ENCODE results near the gene CSMD2.

CSMD2 gene

DNA sequence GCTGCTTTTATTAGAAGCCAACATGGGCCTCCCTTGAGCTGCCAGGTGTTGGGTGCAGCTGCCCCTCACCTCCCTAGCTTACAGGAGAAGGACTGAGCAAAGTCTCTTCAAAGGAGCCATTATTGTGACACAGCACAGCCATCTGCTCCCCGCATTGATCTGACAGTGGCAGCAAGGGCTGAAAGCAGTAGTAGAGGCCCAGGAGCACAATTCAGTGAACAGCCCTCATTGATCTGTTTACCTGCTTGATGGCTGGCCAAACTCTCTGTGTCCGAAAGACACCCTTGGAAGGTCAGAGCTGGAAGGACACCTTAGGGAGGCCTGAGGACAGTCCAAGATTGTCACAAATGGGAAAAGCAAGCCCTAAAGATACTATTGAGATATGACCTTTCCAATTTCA, 286.6 kb downstream of the CSMD2 start:
- peaks cover 0 to 5% of the 10 kb centered on the region in 2 donors for H3K27me3 ChIP-seq (ENCODE audit: control insufficient read depth in 1 of 2, insufficient read depth in 2 of 2, low read length in 2 of 2)

DNA sequence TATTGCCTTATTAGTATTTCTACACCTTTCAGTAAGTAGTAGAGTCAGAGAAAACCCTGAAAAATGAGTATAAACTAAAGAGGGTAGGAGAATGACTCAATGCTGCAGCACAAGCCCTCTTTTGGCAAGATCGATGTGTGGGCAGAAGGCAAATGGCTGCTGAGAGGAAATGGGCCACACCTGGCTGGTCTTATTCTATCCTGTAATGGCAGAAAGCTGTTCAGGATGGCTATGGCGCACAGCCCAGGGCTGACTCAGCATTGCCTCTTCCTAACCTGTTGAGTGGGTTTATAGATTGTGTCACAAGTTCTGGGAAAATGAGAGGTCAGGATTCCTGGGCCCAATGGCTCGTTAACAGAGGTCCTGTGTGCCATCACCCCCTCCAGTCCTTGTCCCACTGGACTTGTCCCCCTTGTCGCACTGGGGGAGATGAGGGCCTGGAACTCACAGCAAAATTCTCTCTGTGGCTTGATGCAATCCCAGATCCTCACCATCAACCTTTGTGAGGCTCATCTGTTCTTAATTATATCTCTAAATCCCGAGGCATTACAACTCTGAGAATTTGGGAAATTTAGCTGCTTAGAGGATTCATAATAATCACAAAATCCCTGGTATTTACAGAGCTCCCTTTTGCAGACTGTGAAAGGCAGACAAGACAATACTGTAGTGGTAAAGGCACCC, 287.9 kb downstream of the CSMD2 start:
- H3K9ac ChIP-seq (ENCODE audit: low read length in 2 of 2): no peak overlapping the region
- no peak overlapping the region for H3K27ac ChIP-seq (ENCODE audit: low read length)
- no peaks in the 10 kb centered on the region for H3K9me3 ChIP-seq (ENCODE audit: control insufficient read depth in 2 of 2, low read length in 2 of 2)
- H3K4me3 ChIP-seq (ENCODE audit: low read length in 2 of 2): no peak overlapping the region
- H3K36me3 ChIP-seq (ENCODE audit: control insufficient read depth in 2 of 2, insufficient read depth in 2 of 2, low read length in 2 of 2): no peaks in the 10 kb centered on the region
- H3K4me1 ChIP-seq (ENCODE audit: control insufficient read depth, insufficient read depth, low read length): no peaks in the 10 kb centered on the region
- peaks cover 0 to 5% of the 10 kb centered on the region in 2 donors for H3K27me3 ChIP-seq (ENCODE audit: control insufficient read depth in 1 of 2, insufficient read depth in 2 of 2, low read length in 2 of 2)

More for the DNA sequence above, 286.6 kb downstream of the CSMD2 start:
- H3K9me3 ChIP-seq (ENCODE audit: control insufficient read depth in 2 of 2, low read length in 2 of 2): no peaks in the 10 kb centered on the region
- no peaks in the 10 kb centered on the region for H3K36me3 ChIP-seq (ENCODE audit: control insufficient read depth in 2 of 2, insufficient read depth in 2 of 2, low read length in 2 of 2)
- H3K9ac ChIP-seq (ENCODE audit: low read length in 2 of 2): no peak overlapping the region
- H3K27ac ChIP-seq (ENCODE audit: low read length): no peak overlapping the region
- H3K4me3 ChIP-seq (ENCODE audit: low read length in 2 of 2): no peak overlapping the region
- no peaks in the 10 kb centered on the region for H3K4me1 ChIP-seq (ENCODE audit: control insufficient read depth, insufficient read depth, low read length)

GRCh38 chr1:33875862-33876261, 289.2 kb downstream of the CSMD2 start:
- Histone ChIP-seq H3K27me3 (ENCODE audit: control insufficient read depth in 1 of 2, insufficient read depth in 2 of 2, low read length in 2 of 2) (peaks cover 0 to 5% of the 10 kb centered on the region in 2 donors), H3K9me3 (ENCODE audit: control insufficient read depth in 2 of 2, low read length in 2 of 2) (no peaks in the 10 kb centered on the region), H3K4me1 (ENCODE audit: control insufficient read depth, insufficient read depth, low read length) (no peaks in the 10 kb centered on the region), H3K4me3 (ENCODE audit: low read length in 2 of 2) (no peak overlapping the region), H3K9ac (ENCODE audit: low read length in 2 of 2) (no peak overlapping the region), H3K27ac (ENCODE audit: low read length) (no peak overlapping the region), H3K36me3 (ENCODE audit: control insufficient read depth in 2 of 2, insufficient read depth in 2 of 2, low read length in 2 of 2) (no peaks in the 10 kb centered on the region)

DNA sequence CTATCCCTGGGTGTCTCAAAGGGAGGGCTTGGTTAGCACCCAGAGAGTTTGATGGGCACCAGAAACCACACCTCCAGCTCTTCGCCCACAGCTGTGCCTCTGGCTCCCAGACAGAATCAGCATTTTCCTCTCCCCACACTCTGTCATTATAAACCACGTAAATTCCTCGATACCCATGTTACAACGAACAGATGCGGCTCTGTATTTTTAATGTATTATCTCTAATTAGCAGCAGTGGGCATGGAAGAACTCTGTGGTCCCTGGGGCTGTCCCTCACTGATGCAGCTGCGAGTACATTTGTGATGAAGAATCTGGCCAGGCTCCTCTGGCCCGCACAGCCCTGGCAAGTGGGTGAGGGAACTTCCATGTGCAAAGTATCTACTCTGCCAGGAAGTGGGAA, 290.4 kb downstream of the CSMD2 start:
- Histone ChIP-seq H3K36me3 (ENCODE audit: control insufficient read depth in 2 of 2, insufficient read depth in 2 of 2, low read length in 2 of 2) (no peaks in the 10 kb centered on the region), H3K4me1 (ENCODE audit: control insufficient read depth, insufficient read depth, low read length) (no peaks in the 10 kb centered on the region), H3K9me3 (ENCODE audit: control insufficient read depth in 2 of 2, low read length in 2 of 2) (no peaks in the 10 kb centered on the region), H3K27ac (ENCODE audit: low read length) (no peak overlapping the region), H3K27me3 (ENCODE audit: control insufficient read depth in 1 of 2, insufficient read depth in 2 of 2, low read length in 2 of 2) (peaks cover 0 to 6% of the 10 kb centered on the region in 2 donors), H3K9ac (ENCODE audit: low read length in 2 of 2) (no peak overlapping the region), H3K4me3 (ENCODE audit: low read length in 2 of 2) (no peak overlapping the region)

DNA sequence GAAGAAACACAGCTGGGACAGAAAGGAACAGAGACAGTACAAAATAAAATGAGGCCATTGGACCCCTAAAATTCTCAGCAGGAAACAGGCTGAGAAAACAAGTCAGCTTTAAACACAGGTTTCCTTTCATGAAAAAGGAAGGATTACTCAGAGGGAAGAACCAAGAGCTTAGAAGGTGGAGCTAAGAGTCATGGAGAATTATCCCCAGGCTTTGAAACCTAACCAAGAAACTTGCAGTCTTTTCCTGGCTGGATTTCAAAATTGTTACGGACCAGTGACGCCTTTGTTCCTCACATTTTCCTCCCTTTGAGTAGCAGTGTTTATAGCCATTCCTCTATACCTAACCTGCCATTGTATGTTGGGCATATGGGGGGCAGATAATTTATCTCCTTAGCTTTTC, 292.3 kb downstream of the CSMD2 start:
- Histone ChIP-seq H3K27ac (ENCODE audit: low read length) (no peak overlapping the region), H3K36me3 (ENCODE audit: control insufficient read depth in 2 of 2, insufficient read depth in 2 of 2, low read length in 2 of 2) (no peaks in the 10 kb centered on the region), H3K9me3 (ENCODE audit: control insufficient read depth in 2 of 2, low read length in 2 of 2) (no peaks in the 10 kb centered on the region), H3K9ac (ENCODE audit: low read length in 2 of 2) (no peak overlapping the region), H3K27me3 (ENCODE audit: control insufficient read depth in 1 of 2, insufficient read depth in 2 of 2, low read length in 2 of 2) (peaks cover 0 to 2% of the 10 kb centered on the region in 2 donors), H3K4me3 (ENCODE audit: low read length in 2 of 2) (no peak overlapping the region), H3K4me1 (ENCODE audit: control insufficient read depth, insufficient read depth, low read length) (no peaks in the 10 kb centered on the region)

DNA sequence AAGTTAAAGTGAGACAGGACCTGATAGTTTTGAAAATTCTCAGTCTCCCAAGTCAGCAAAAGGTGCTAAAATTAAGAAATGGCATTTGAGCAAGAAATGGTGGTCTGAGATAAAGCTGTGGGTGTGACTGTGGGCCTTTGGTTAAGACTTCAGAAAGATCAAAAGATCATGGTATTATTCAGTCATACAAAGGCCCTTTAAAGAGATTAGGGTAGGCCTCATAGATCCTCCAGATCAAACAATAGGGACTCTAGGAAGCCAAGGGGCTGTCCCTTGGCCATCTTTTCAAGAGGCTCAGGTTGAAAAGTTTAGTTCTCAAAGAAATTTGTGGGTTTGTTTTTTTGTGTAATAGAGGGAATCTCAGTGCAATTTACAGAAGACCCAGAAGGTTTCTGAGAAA, 292.8 kb downstream of the CSMD2 start:
- H3K27me3 ChIP-seq (ENCODE audit: control insufficient read depth in 1 of 2, insufficient read depth in 2 of 2, low read length in 2 of 2): peaks cover 0 to 2% of the 10 kb centered on the region in 2 donors
- H3K36me3 ChIP-seq (ENCODE audit: control insufficient read depth in 2 of 2, insufficient read depth in 2 of 2, low read length in 2 of 2): no peaks in the 10 kb centered on the region
- H3K27ac ChIP-seq (ENCODE audit: low read length): no peak overlapping the region

GRCh38 chr1:33867684-33868083, 297.3 kb downstream of the CSMD2 start:
- H3K9me3 ChIP-seq (ENCODE audit: control insufficient read depth in 2 of 2, low read length in 2 of 2): peaks cover 6% of the 10 kb centered on the region in 2 donors
- H3K4me1 ChIP-seq (ENCODE audit: control insufficient read depth, insufficient read depth, low read length): no peaks in the 10 kb centered on the region
- peaks cover 0 to 5% of the 10 kb centered on the region in 2 donors for H3K27me3 ChIP-seq (ENCODE audit: control insufficient read depth in 1 of 2, insufficient read depth in 2 of 2, low read length in 2 of 2)
- H3K4me3 ChIP-seq (ENCODE audit: low read length in 2 of 2): no peak overlapping the region
- no peak overlapping the region for H3K9ac ChIP-seq (ENCODE audit: low read length in 2 of 2)
- H3K36me3 ChIP-seq (ENCODE audit: control insufficient read depth in 2 of 2, insufficient read depth in 2 of 2, low read length in 2 of 2): no peaks in the 10 kb centered on the region
- H3K27ac ChIP-seq (ENCODE audit: low read length): no peak overlapping the region

More for the DNA sequence above, 292.8 kb downstream of the CSMD2 start:
- Histone ChIP-seq H3K9ac (ENCODE audit: low read length in 2 of 2) (no peak overlapping the region), H3K4me3 (ENCODE audit: low read length in 2 of 2) (no peak overlapping the region), H3K4me1 (ENCODE audit: control insufficient read depth, insufficient read depth, low read length) (no peaks in the 10 kb centered on the region), H3K9me3 (ENCODE audit: control insufficient read depth in 2 of 2, low read length in 2 of 2) (peaks cover 0 to under 1% of the 10 kb centered on the region in 2 donors)

GRCh38 chr1:33866281-33866680, 298.7 kb downstream of the CSMD2 start:
- Histone ChIP-seq H3K4me3 (ENCODE audit: low read length in 2 of 2) (no peak overlapping the region), H3K27ac (ENCODE audit: low read length) (no peak overlapping the region), H3K4me1 (ENCODE audit: control insufficient read depth, insufficient read depth, low read length) (no peaks in the 10 kb centered on the region), H3K9me3 (ENCODE audit: control insufficient read depth in 2 of 2, low read length in 2 of 2) (peaks cover 6% of the 10 kb centered on the region in 2 donors), H3K9ac (ENCODE audit: low read length in 2 of 2) (no peak overlapping the region), H3K36me3 (ENCODE audit: control insufficient read depth in 2 of 2, insufficient read depth in 2 of 2, low read length in 2 of 2) (no peaks in the 10 kb centered on the region), H3K27me3 (ENCODE audit: control insufficient read depth in 1 of 2, insufficient read depth in 2 of 2, low read length in 2 of 2) (peaks cover 0 to 7% of the 10 kb centered on the region in 2 donors)

GRCh38 chr1:33864460-33865389, 300.3 kb downstream of the CSMD2 start:
- no peaks in the 10 kb centered on the region for H3K36me3 ChIP-seq (ENCODE audit: control insufficient read depth in 2 of 2, insufficient read depth in 2 of 2, low read length in 2 of 2)
- no peak overlapping the region for H3K4me3 ChIP-seq (ENCODE audit: low read length in 2 of 2)
- H3K27me3 ChIP-seq (ENCODE audit: control insufficient read depth in 1 of 2, insufficient read depth in 2 of 2, low read length in 2 of 2): peaks cover 0 to 6% of the 10 kb centered on the region in 2 donors
- H3K9ac ChIP-seq (ENCODE audit: low read length in 2 of 2): no peak overlapping the region
- no peak overlapping the region for H3K27ac ChIP-seq (ENCODE audit: low read length)
- no peaks in the 10 kb centered on the region for H3K4me1 ChIP-seq (ENCODE audit: control insufficient read depth, insufficient read depth, low read length)
- H3K9me3 ChIP-seq (ENCODE audit: control insufficient read depth in 2 of 2, low read length in 2 of 2): peaks cover 6% of the 10 kb centered on the region in 2 donors

- H3K4me3 ChIP-seq (ENCODE audit: low read length in 2 of 2): no peak within 1 kb of the TSS
- peaks cover 0 to 6% of the 10 kb centered on the region in 2 donors for H3K27me3 ChIP-seq (ENCODE audit: control insufficient read depth in 1 of 2, insufficient read depth in 2 of 2, low read length in 2 of 2)
- H3K9me3 ChIP-seq (ENCODE audit: control insufficient read depth in 2 of 2, low read length in 2 of 2): peaks cover 6% of the 10 kb centered on the region in 2 donors
- no peaks in the 10 kb centered on the region for H3K4me1 ChIP-seq (ENCODE audit: control insufficient read depth, insufficient read depth, low read length)
- H3K9ac ChIP-seq (ENCODE audit: low read length in 2 of 2): no peak within 1 kb of the TSS
- H3K36me3 ChIP-seq (ENCODE audit: control insufficient read depth in 2 of 2, insufficient read depth in 2 of 2, low read length in 2 of 2): no peaks in the 10 kb centered on the region
- no peak within 1 kb of the TSS for H3K27ac ChIP-seq (ENCODE audit: low read length)
These were observed 301.3 kb downstream of the CSMD2 start, which contains the start of gene HMGB4 for GRCh38 chr1:33863779-33864178. Gene HMGB4 (plus strand): TSS chr1:33864079. CDS start chr1:33864192, 113 bp downstream.
